GM12874 (cell line): Measurements from ENCODE around the gene DEXI.

Experiments used
- CTCF ChIP-seq: IDR thresholded peaks from 2 replicates; pipeline ENCODE4 v1.5.1; 2011; ENCODE audit warnings: low read depth, mild to moderate bottlenecking, control low read depth, low read length, moderate library complexity; ENCODE audit not compliant: insufficient read depth

DEXI gene

GRCh38 chr16:10967986-10968385 lies 25.7 kb upstream of the DEXI start:
- no peak for TF ChIP-seq CTCF

DNA sequence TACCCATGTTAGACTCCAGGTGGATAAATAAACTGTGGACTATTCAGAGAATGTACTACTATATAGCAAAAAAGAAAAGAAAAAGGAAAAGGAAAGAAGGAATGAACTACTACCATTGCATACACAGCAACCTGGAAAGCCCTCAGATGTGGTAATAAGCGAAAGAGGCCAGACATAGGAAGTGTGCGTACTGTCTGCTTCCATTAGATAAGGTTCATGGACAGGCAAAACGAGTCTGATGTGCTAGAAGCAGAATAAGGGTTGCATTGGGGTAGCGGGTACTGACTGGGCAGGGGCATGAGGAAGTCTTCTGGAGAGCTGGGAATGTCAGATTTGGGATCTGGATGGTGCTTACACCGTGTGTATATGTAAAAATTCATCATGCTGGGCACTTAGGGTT lies 23.9 kb upstream of the DEXI start:
- TF ChIP-seq CTCF = no peak

DNA sequence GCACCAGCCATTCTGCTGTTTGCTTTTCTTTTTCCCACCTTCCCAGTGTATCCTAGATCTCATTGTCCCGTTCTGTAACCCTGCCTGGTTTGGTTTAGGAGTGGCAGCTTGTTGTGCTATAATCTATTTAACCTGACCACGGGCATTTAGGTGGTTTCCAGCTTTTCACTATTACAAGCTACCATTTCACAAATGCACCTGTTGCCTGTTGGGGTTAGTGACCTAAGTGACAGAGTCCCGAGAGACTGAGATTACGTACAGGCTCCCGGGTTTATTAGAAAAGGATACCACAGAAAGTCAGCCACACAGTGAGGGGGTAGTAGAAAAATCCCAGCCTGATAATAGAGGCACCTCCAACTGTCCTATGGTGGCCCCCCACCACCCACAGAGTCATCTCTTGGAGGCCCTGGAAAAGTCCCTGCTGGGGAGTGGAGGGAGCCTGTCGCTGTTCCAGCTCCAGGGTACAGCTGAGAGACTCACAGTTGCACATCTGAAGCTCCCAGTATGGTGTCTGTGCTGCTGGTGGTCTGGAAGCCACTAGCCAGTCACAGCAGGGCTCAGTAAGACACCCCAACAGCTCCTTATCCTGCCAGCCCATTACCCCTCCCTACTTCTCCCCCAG lies 23.3 kb upstream of the DEXI start:
- TF ChIP-seq CTCF = no peak

DNA sequence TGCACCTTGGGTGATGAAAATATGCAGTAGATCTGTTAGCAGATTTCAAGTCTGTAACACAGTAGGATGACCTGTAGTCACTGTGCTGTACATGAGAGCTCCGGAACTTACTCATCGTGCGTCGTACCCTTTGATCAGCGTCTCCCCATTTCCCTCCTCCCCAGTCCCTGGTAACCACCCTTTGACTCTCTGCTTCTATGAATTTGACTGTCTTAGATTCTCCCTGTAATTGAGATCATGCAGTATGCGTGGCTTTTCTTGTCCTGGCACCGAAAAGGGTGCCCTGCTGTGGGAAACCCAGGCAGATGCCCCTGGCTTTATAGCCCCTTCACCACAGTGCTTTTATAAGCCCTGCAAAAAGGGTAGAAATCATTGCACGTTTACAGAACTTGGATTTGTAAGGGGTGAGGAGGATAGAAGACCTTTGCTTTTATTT lies 22.6 kb upstream of the DEXI start:
- no peak for TF ChIP-seq CTCF

- peak; percentile 97 for TF ChIP-seq CTCF
Measured at GRCh38 chr16:10964039-10964890, 22.0 kb upstream of the DEXI start.

- TF ChIP-seq CTCF = no peak
Measured at GRCh38 chr16:10961231-10961630, 19.0 kb upstream of the DEXI start.

DNA sequence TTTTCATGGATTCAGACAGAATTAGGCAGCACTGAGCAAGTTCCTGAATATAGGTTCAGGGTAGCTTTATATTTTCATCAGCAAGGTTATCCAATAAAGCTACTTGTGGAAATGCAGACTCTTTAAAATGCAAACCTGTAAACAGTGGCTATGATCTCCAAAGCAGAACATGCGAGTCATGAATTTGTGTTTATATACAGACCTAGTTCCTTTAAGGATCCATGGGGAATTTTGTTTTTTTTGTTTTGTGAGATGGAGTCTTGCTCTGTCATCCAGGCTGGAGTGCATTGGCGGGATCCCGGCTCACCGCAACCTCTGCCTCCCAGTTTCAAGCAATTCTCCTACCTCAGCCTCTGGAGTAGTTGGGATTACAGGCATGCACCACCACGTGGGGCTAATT lies 16.9 kb upstream of the DEXI start:
- TF ChIP-seq CTCF = no peak
